ENCODE data around the gene KIAA0232. TPM values are rescaled to one million over a fixed set of nuclear protein-coding genes. Genes with fewer than 3 reads are reported as not detected.

KIAA0232 gene
- total and polyA plus RNA-seq, 2 of the 8 experiments (the other 6 are each of a cell fraction or from before 2014, with no cell fraction given): 5.6 to 23.3 TPM

DNA sequence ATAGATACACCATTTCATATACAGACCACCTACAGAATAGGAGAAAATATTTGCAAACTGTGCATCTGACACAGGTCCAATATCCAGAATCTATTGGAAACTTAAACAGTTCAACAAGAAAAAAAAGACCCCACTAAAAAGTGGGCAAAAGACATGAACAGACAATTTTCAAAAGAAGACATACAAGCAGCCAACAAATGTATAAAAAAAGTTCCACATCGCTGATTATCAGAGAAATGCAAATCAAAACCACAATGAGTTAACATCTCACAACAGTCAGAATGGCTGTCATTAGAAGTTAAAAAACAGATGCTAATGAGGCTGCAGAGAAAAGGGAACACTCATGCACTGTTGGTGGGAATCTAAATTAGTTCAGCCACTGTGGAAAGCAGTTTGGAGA lies 36.8 kb downstream of the KIAA0232 start (continued):
- TF ChIP-seq EP300 (IDR thresholded peaks at IDR 0.05; ENCODE audit: borderline replicate concordance in 1 of 2, low read depth in 2 of 2, low read length in 2 of 2): no peak
- no peak for TF ChIP-seq HDAC6 (IDR thresholded peaks at IDR 0.05; ENCODE audit: low read depth, low read length)

Measured in H1 (cell line).